ENCODE measurements around the gene CCDC194.
"Not testable (repeated sequence)": the region's sequence is repeated elsewhere in the genome, so short reads cannot be mapped to it uniquely, and the experiment has no call there.

The CCDC194 gene

GRCh38 chr19:17365361-17365760 lies 28.6 kb downstream of the CCDC194 start:
- no peak for DNase-seq

GRCh38 chr19:17363852-17364605 lies 30.0 kb downstream of the CCDC194 start:
- not testable (repeated sequence) for DNase-seq

GRCh38 chr19:17359905-17360800 lies 33.8 kb downstream of the CCDC194 start:
- no peak for DNase-seq

- no peak for DNase-seq
Measured at GRCh38 chr19:17358395-17358794, 35.6 kb downstream of the CCDC194 start.

GRCh38 chr19:17357724-17358123 lies 36.3 kb downstream of the CCDC194 start:
- no peak for DNase-seq

- DNase-seq, result no peak
Measured at GRCh38 chr19:17357078-17357666, 36.8 kb downstream of the CCDC194 start.

- DNase-seq, result no peak
Measured at GRCh38 chr19:17353386-17353785, 40.6 kb downstream of the CCDC194 start.

- no peak for DNase-seq
Measured at GRCh38 chr19:17352608-17353280, 41.3 kb downstream of the CCDC194 start.

- DNase-seq, result no peak
Measured at GRCh38 chr19:17351815-17352435, 42.1 kb downstream of the CCDC194 start.

- DNase-seq, result no peak
Measured at GRCh38 chr19:17348700-17349099, 45.3 kb downstream of the CCDC194 start.

- no peak for DNase-seq
Measured at GRCh38 chr19:17347877-17348276, 46.1 kb downstream of the CCDC194 start.

- DNase-seq, result no peak
Measured at GRCh38 chr19:17347361-17347760, 46.6 kb downstream of the CCDC194 start.

GRCh38 chr19:17346109-17346671 lies 47.8 kb downstream of the CCDC194 start:
- peak; percentile 75 for DNase-seq

GRCh38 chr19:17341845-17342244 lies 52.2 kb downstream of the CCDC194 start:
- DNase-seq, result no peak

GRCh38 chr19:17341386-17341785 lies 52.6 kb downstream of the CCDC194 start:
- no peak for DNase-seq

- no peak for DNase-seq
Measured at GRCh38 chr19:17340871-17341357, 53.1 kb downstream of the CCDC194 start.
